Esophagus muscularis mucosa (tissue), 4 donors: ENCODE measurements around the gene FASTK. TPM values are rescaled to one million over a fixed set of nuclear protein-coding genes. Genes with fewer than 3 reads are reported as not detected.

ENCODE experiments used
- DNase-seq: peaks from one replicate; pipeline ENCODE4 v3.0.0-alpha.2; 2017; ENCODE audit errors: extremely low spot score
- H3K27ac ChIP-seq, 4 donors: fragments of 200-600 bp; sonication (generic); replicated peaks in 1 of 4; 1 replicate in 3 of 4; 2 replicates in 1 of 4; pipeline ENCODE4 v1.5.1; 2016 to 2019; ENCODE audit warnings: mild to moderate bottlenecking in 1 of 4
- H3K27me3 ChIP-seq, 4 donors: fragments of 200-600 bp; sonication (generic); one replicate each; pipeline versions ENCODE4 v1.5.1 to v1.6.0; 2016 to 2019
- H3K36me3 ChIP-seq, 4 donors: fragments of 200-600 bp; sonication (generic); one replicate each; pipeline ENCODE4 v1.5.1; 2016 to 2019
- H3K4me1 ChIP-seq, 4 donors: fragments of 200-600 bp; sonication (generic); one replicate each; pipeline ENCODE4 v1.5.1; 2016 to 2019
- H3K4me3 ChIP-seq, 4 donors: fragments of 200-600 bp; sonication (generic); 1 replicate in 2 of 4; 2 replicates in 2 of 4; pipeline ENCODE4 v1.5.1; 2016 to 2019; ENCODE audit warnings: mild to moderate bottlenecking in 4 of 4, moderate library complexity in 1 of 4
- H3K9me3 ChIP-seq, 4 donors: fragments of 200-600 bp; sonication (generic); 1 replicate in 3 of 4; 2 replicates in 1 of 4; pipeline ENCODE4 v1.5.1; 2016 to 2019
- EP300 ChIP-seq: sonication (generic); formaldehyde crosslinking; IDR thresholded peaks from one replicate; pipeline ENCODE4 v1.6.1; 2017; ENCODE audit warnings: antibody characterized with exemption
- POLR2A ChIP-seq: fragments of 450-650 bp; IDR thresholded peaks from one replicate; pipeline ENCODE4 v1.6.1; 2017; ENCODE audit warnings: antibody characterized with exemption, moderate library complexity, mild to moderate bottlenecking, low read depth
- POLR2AphosphoS5 ChIP-seq, 2 donors: sonication (generic); formaldehyde crosslinking; IDR thresholded peaks; one replicate each; pipeline ENCODE4 v1.6.1; 2017; ENCODE audit warnings: antibody characterized with exemption in 2 of 2
- WGBS: methylation state at CpG from one replicate; pipeline ENCODE4 v1.1.5; 2018; 5-methylcytosine and 5-hydroxymethylcytosine counted together
- intact Hi-C: fragments of 100-400 bp; cut with DNase I; formaldehyde crosslinking; loops from one replicate; pipeline ENCODE4 v1.15.1; 2023
- total RNA-seq, 4 donors: library from RNA; depleted of rRNA; stranded (reverse); fragments of >200 nt; gene quantifications; one replicate each; pipeline versions ENCODE4 v1.1.0 to v1.2.1, GENCODE V29; 2016
- TF ChIP-seq, protein P1 (sequence below), 3 experiments: fragments of 200-600 bp in 2 of 3; fragments of 450-650 bp in 1 of 3; sonication (generic) in 2 of 3; IDR thresholded peaks; one replicate each; pipeline ENCODE4 v1.5.1; 2017 to 2019; ENCODE audit warnings: antibody characterized with exemption in 3 of 3, mild to moderate bottlenecking in 2 of 3, moderate library complexity in 1 of 3

Gene FASTK
- total RNA-seq, 4 donors from 2014 or later = 45.7 to 74.9 (median 60.4) TPM

DNA sequence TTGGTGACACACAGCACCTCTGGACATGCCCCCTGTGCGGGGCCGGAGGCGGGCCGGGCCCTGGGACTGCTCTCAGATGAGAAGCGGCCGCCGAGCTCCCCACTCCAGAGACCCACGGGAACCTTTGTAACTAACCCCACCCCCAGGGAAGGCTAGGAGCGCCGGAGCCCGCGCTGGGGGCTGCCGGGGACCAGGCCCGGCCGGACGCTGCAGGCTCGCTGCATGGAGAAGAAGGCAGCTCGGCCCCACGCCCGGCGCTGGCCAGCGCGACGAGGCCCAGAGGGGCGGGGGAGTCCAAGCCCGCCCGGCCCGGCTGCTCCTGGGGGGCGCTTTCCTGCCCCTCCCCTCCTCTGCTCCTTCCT, 42.2 kb upstream of the FASTK start:
- H3K4me1 ChIP-seq = peaks cover 15 to 32% (median 21%) of the 10 kb centered on the region in 4 donors
- H3K27ac ChIP-seq = no peak overlapping the region
- intact Hi-C loops = loop anchor here (10.0 kb wide), 1 partner anchor 122 kb away; the partner anchor contains the start of gene SMARCD3
- no peak overlapping the region for H3K4me3 ChIP-seq
- 91% methylated on average over 14 of the region's 29 CpGs for WGBS
- H3K27me3 ChIP-seq = no peaks in the 10 kb centered on the region
- TF ChIP-seq, protein P1, sequence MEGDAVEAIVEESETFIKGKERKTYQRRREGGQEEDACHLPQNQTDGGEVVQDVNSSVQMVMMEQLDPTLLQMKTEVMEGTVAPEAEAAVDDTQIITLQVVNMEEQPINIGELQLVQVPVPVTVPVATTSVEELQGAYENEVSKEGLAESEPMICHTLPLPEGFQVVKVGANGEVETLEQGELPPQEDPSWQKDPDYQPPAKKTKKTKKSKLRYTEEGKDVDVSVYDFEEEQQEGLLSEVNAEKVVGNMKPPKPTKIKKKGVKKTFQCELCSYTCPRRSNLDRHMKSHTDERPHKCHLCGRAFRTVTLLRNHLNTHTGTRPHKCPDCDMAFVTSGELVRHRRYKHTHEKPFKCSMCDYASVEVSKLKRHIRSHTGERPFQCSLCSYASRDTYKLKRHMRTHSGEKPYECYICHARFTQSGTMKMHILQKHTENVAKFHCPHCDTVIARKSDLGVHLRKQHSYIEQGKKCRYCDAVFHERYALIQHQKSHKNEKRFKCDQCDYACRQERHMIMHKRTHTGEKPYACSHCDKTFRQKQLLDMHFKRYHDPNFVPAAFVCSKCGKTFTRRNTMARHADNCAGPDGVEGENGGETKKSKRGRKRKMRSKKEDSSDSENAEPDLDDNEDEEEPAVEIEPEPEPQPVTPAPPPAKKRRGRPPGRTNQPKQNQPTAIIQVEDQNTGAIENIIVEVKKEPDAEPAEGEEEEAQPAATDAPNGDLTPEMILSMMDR (IDR thresholded peaks at IDR 0.05) = no peak
- TF ChIP-seq POLR2AphosphoS5 (IDR thresholded peaks at IDR 0.05) = no peak
- no peak for TF ChIP-seq POLR2A
- TF ChIP-seq EP300 = no peak
- DNase-seq = no peak
- H3K9me3 ChIP-seq = no peaks in the 10 kb centered on the region
- peaks cover 36 to 82% (median 69%) of the 10 kb centered on the region in 4 donors for H3K36me3 ChIP-seq

DNA sequence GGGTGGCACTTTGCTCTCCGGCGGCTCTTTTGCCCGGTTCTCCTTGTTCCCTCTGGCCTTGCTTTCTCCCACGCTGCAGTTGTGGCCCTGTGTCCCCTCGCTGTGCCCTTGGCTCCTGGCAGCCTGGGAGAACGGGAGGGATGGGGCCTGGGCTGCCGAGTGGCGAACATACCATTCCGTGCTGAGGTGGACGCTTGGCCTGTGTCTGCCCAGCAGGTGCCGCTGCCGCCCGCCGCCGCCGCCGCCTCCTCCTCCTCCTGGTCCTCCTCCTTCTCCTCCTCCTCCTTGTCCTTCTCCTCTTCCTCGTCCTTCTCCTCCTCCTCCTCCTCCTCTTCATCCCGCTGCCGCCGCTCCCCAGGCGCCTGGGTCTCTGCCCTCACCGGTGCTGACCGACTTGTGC, 41.7 kb upstream of the FASTK start:
- no peak for DNase-seq
- WGBS = 87% methylated on average over 24 of the region's 24 CpGs

DNA sequence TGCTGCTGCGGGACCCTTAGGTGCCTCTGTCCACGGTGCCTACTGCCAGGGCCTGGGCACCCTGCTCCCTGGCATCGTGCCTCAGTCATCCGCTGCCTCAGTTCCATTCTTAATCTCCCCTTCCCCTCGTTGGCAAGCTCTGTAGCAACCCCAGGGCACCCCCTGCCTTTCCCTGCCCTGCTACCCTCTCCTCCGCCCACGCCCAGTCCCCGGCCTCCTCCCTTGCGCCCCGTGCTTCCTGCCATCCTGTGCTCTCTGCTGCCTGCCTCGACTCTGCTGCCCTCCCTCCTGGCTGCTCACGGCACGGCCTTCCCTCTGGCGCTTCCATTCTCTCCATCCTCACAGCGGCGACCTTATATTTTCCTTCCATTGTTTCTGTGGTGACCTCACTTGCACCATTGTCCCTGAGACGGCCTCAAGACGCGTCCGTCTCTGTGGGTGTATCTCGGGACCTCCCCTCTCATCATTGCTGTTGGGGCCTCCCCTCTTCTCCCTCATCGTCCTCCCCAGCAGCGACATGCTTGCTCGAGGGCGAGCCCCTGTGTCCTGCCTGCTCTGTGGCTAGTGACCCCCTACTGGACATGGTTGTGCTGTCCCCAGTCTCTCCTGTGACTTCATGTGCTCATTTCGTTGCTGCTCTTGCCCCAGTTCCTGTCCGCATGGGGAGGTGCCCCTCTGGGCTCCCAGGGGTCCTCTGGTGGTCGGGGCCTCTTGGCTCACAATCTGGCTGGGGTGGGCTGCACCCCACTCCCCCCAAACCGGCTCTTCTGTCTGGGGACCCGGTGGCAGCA, 41.0 kb upstream of the FASTK start:
- Histone ChIP-seq H3K4me3 (no peak overlapping the region), H3K4me1 (peaks cover 15 to 32% (median 20%) of the 10 kb centered on the region in 4 donors), H3K36me3 (peaks cover 36 to 79% (median 79%) of the 10 kb centered on the region in 4 donors), H3K27ac (no peak overlapping the region), H3K9me3 (no peaks in the 10 kb centered on the region), H3K27me3 (no peaks in the 10 kb centered on the region)
- no peak for DNase-seq
- intact Hi-C loops = loop anchor here (10.0 kb wide), 1 partner anchor 123 kb away; the partner anchor contains the start of gene SMARCD3
- TF ChIP-seq POLR2AphosphoS5 (IDR thresholded peaks at IDR 0.05) = no peak
- TF ChIP-seq, protein P1 (IDR thresholded peaks at IDR 0.05) = no peak
- TF ChIP-seq POLR2A = no peak
- TF ChIP-seq EP300 = no peak
- 89% methylated on average over 26 of the region's 30 CpGs for WGBS

More for the DNA sequence above, 41.7 kb upstream of the FASTK start:
- H3K36me3 ChIP-seq = peaks cover 36 to 82% (median 72%) of the 10 kb centered on the region in 4 donors
- peaks cover 15 to 32% (median 21%) of the 10 kb centered on the region in 4 donors for H3K4me1 ChIP-seq
- H3K4me3 ChIP-seq = no peak overlapping the region
- TF ChIP-seq, protein P1 (IDR thresholded peaks at IDR 0.05) = no peak
- TF ChIP-seq POLR2AphosphoS5 (IDR thresholded peaks at IDR 0.05) (no peak), POLR2A (no peak), EP300 (no peak)
- H3K27me3 ChIP-seq = no peaks in the 10 kb centered on the region
- no peaks in the 10 kb centered on the region for H3K9me3 ChIP-seq
- H3K27ac ChIP-seq = no peak overlapping the region
- intact Hi-C loops = loop anchor here (10.0 kb wide), 1 partner anchor 123 kb away; the partner anchor contains the start of gene SMARCD3

DNA sequence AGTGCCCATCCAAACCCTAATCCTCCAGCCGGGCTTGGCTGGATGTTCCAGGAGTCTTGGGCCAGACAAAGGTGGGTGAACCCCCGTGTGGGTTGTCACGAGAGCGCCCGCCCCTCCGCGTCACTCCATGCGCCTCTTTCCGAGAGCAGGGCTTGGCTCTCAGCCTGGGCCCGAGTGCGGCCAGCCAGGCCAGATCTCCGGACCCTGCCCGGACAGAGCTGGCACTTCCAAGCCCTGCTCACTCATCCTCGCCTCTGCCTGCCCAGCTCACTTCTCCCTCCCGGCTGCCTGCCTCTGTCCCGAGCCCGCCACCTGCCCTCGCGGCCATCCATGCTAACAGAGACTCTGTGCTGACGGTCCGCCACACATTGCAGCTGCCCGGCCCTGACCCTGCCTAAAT, 40.3 kb upstream of the FASTK start:
- Histone ChIP-seq H3K27ac (no peak overlapping the region), H3K4me1 (peaks cover 12 to 32% (median 19%) of the 10 kb centered on the region in 4 donors), H3K9me3 (no peaks in the 10 kb centered on the region), H3K27me3 (no peaks in the 10 kb centered on the region), H3K4me3 (no peak overlapping the region), H3K36me3 (peaks cover 36 to 80% (median 79%) of the 10 kb centered on the region in 4 donors)
- TF ChIP-seq EP300 (no peak), POLR2A (no peak), POLR2AphosphoS5 (IDR thresholded peaks at IDR 0.05) (no peak)
- TF ChIP-seq, protein P1 (IDR thresholded peaks at IDR 0.05) = no peak
- 88% methylated on average over 22 of the region's 22 CpGs for WGBS
- intact Hi-C loops = loop anchor here (10.0 kb wide), 1 partner anchor 124 kb away; the partner anchor contains the start of gene SMARCD3
- DNase-seq = no peak
